Midbrain (tissue), 1 donor: ENCODE measurements around the gene CEP72.

Experiments
- DNase-seq: peaks from one replicate; lab custom pipeline; 2025; lab: John Stamatoyannopoulos, UW

Gene CEP72

DNA sequence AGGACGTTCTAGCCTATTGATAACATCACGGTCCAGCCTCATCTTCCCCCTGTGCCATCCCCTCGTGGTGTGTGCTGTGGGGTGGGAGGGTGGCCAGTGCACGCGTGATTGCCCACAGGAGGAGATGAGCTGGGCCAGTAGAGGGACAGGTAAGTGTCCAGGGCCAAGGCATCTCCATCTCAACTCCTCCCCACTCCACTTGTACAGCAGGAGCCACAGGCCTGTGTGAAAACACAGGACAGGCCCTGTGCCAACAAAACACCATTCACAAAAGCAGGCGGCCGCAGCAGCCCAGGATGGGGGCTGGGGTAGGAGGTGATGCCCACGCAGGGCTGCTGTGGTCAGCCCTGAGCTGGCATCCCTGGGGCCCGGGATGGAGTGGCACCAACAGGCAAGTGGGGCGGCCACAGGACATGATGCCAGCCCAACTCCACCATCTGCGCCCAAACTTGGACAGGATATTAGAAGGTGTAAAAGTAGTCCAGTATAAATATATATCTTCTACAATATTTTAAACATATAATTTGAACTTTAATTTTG lies 48.4 kb downstream of the CEP72 start:
- DNase-seq, result no peak

- DNase-seq, result no peak
These were observed 50.0 kb downstream of the CEP72 start for GRCh38 chr5:661891-662750.

DNA sequence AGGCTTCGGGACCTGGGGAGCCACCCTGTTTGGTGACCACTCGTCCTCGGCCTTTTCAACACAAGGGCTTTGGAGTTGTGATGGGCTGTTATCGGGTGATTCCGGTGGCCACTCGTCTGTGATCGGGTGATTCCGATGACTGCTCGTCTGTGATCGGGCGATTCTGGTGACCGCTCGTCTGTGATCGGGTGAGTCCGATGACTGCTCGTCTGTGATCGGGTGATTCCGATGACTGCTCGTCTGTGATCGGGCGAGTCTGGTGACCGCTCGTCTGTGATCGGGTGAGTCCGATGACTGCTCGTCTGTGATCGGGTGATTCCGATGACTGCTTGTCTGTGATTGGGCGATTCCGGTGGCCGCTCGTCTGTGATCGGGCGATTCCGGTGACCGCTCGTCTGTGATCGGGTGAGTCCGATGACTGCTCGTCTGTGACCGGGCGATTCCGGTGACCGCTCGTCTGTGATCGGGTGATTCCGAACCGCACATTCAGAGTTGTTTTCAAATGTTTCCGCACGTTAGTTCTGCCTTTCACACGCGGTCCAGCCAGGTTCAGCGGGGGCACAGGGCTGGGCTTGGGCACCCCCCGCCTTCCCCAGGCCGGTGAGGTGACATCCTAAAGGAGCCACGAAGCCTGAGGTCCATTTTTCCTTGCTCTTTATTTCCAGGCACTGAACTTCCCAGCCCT lies 50.8 kb downstream of the CEP72 start:
- no peak for DNase-seq

DNA sequence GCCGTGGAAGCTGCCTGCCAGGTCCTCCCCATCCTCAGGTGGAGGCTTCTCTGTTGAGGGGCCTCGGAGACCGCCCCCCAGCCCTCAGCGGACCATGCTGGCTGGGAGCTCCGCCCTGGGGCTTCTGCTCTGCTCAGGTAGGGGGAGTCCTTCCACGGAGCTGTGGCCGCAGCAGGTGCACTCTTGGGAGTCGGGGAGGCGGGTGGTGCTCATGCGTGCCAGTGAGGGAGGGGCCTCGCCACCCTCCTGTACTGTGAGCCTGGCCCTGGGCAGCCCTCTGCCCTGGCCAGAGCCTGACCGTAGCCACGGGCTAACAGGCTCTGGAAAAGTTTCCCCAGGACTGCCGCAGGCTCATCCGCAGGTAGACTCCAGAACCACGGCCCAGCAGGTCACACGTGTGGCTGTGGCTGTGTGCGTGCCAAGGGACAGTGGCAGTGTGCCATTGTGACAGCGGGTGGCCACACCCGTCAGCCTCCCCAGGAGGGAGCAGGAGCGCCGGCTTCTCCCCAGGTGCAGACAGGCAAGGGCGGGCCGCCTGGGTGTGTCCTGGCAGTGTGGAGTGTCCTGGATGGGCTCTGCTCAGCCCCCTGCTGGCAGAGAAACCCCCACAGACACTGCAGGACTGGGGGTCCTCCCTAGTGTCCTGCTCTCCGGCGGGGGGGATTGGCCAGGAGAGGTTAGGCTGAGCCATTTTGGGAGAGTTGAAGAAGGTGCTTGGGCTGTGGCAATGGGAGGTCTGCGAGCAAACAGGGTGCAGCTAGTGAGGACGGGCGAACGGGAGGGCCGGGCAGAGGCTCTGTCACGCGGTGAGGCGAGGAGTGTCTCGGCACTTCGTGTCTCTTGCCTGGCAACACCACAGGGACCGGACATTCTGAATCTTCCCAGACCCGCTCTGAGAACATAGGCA lies 51.5 kb downstream of the CEP72 start:
- no peak for DNase-seq

DNA sequence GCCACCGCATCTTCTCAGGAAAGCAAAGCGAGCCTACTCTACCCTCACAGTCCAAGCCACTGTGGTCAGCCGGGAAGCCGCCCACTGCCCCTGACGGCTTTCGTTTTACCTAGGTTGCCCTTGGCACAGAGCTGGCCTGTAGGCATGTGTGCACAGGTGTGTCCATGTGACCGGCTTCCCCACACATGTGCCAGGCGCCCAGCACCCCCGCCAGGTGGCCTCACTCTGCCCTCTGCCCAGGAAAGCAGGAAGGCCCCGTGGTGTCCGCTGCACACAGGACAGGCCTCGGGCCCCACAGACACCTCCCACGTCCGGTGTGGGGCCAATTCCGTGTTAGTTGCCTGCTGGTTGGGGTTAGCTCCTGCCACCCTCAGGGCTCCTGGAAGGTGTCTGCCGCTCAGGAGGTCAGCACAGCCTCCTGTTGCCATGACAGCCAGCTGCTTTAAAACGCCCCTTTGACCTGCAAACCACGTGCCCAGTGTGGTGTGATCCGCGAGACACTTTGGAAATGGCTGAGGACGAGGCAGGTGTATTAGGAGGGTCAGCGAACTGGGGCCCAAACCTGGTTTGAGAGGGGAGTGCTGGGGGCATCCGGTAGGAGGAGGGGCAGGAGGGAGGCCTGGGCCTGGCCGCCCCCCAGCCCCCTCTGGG lies 52.3 kb downstream of the CEP72 start:
- DNase-seq, result no peak

GRCh38 chr5:664994-665360 lies 52.8 kb downstream of the CEP72 start:
- DNase-seq, result no peak

- DNase-seq, result no peak
These were observed 53.4 kb downstream of the CEP72 start for GRCh38 chr5:665541-665955.

DNA sequence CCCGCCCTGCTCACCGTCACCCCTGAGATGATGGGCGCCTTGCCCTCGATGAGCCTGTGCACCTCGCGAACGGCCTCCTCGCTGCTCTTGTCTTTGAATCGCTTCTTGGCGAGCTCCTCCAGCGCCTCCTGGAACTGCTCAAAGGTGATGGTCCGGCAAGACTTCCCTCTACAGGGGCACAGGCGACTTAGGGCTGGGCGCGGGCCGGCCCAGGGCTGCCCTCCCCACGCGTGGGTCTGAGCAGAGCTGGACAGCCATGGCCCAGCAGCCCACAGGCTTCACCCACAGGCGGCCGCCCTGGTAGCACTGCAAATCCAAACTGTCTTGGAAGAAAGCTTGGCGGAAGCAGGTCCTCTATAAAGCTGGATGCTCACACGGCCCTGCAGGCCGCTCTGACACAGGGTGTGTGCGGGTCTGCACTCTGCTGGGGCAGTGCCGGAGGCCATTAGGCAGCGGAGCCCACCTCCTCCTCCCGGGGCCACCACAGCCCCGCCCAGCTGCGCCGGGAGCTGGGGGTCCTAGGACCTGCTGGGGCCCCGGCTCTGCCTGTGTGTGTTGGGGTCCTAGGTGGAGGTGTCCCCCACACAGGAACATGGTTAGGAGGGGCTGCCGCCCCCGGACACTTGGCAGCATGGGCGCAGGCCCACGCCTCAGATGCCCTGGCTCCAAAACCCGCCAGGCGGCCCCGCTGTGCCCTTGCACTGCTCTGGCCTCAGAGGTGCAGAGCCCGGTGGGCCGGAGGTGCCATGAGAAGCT lies 54.0 kb downstream of the CEP72 start:
- no peak for DNase-seq

- no peak for DNase-seq
These were observed 54.8 kb downstream of the CEP72 start for GRCh38 chr5:666816-667498.

DNA sequence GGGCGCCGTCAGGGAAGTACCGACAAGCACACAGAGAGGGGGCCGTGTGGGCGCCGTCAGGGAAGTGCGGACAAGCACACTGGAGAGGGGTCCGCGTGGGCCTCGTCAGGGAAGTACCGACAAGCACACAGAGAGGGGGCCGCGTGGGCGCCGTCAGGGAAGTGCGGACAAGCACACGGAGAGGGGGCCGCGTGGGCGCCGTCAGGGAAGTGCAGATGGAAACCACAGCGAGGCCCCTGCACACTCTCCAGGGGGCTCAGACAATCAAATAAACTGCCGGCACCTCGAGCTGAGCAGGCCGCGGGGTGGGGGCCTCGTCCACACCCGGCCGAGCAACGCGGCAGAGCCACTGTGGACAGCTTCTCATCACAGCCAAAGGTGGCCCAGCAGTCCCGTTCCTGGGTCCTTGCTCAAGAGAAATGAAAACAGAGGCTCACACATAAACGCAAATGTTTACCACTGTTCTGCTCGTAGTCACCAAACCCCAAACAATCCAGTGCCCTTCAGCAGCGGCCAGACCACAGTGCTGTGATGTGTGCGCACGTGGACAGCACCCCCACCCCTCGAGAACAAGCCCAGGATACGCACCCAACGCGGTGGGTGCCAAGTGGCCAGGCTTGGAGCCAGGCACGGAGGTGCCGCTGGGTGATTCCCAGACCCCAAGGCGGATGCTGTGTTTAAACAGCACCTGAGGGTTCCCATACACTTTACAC lies 56.3 kb downstream of the CEP72 start:
- peak; percentile 54 for DNase-seq

GRCh38 chr5:669111-669841 lies 57.1 kb downstream of the CEP72 start:
- peak; percentile 91 for DNase-seq

DNA sequence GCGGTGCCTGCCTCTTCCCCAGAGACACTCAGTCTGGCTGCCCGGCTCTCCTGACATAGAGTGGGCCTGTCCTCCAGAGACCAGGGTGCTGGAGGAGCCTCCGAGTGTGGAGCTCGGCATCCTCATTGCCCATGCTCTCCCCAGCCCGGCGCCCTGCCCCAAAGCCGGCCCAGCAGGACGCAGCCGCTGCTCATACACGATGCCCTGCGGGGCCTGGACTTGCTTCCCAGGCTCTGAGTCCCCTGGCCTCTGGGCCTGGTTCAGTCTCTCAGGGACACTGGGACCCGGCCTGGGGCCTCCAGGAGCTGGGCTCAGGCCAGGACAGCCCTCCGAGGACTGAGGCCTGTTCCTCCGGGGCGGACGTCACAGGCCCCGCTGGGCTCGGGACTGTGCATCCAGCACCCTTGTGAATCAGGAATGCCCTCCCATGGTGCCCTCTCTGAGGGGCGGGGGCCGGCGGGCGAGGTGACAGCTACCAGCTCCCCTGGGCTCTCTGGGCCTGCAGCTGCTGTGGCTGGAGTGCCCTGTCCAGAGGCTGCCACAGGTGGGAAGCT lies 57.8 kb downstream of the CEP72 start:
- no peak for DNase-seq

- DNase-seq, result no peak
These were observed 58.5 kb downstream of the CEP72 start for GRCh38 chr5:670396-671270.

- peak; percentile 82 for DNase-seq
These were observed 59.6 kb downstream of the CEP72 start for GRCh38 chr5:671459-672328.

- peak; percentile 72 for DNase-seq
These were observed 60.4 kb downstream of the CEP72 start for GRCh38 chr5:672329-673160.
